Breast epithelium (tissue), 4 donors: ENCODE data around the gene KIAA0319L. TPM values are rescaled to one million over a fixed set of nuclear protein-coding genes. Genes with fewer than 3 reads are reported as not detected.
"Not testable (repeated sequence)": the region's sequence is repeated elsewhere in the genome, so short reads cannot be mapped to it uniquely, and the experiment has no call there.

Experiments used
- DNase-seq, 2 donors: peaks; one replicate each; pipeline ENCODE4 v3.0.0-alpha.2; 2019; ENCODE audit warnings: low spot score in 2 of 2
- H3K27ac ChIP-seq, 2 donors: fragments of 200-600 bp; sonication (generic) in 1 of 2; one replicate each; pipeline ENCODE4 v1.5.1; 2016 to 2019; ENCODE audit warnings: mild to moderate bottlenecking in 1 of 2
- H3K27me3 ChIP-seq, 2 donors: fragments of 200-600 bp; sonication (generic) in 1 of 2; one replicate each; pipeline versions ENCODE4 v1.5.1 to v1.6.0; 2017 to 2019; ENCODE audit warnings: control low read depth in 1 of 2, mild to moderate bottlenecking in 1 of 2
- H3K36me3 ChIP-seq: fragments of 200-600 bp; one replicate; pipeline ENCODE4 v1.5.1; 2019
- H3K4me1 ChIP-seq, 2 donors: fragments of 200-600 bp; sonication (generic); one replicate each; pipeline ENCODE4 v1.5.1; 2016 to 2019; ENCODE audit warnings: control low read depth in 1 of 2
- H3K4me3 ChIP-seq, 3 donors: fragments of 200-600 bp; sonication (generic); 1 replicate in 2 of 3; 2 replicates in 1 of 3; pipeline ENCODE4 v1.5.1; 2016 to 2019; ENCODE audit warnings: mild to moderate bottlenecking in 3 of 3, moderate library complexity in 2 of 3
- H3K9me3 ChIP-seq, 2 donors: fragments of 200-600 bp; sonication (generic) in 1 of 2; one replicate each; pipeline ENCODE4 v1.5.1; 2016 to 2019; ENCODE audit warnings: control low read depth in 1 of 2
- POLR2A ChIP-seq: fragments of 450-650 bp; IDR thresholded peaks from one replicate; pipeline ENCODE4 v1.6.1; 2016; ENCODE audit warnings: antibody characterized with exemption, mild to moderate bottlenecking, moderate library complexity
- POLR2AphosphoS5 ChIP-seq, 3 donors: sonication (generic); formaldehyde crosslinking; IDR thresholded peaks; one replicate each; pipeline ENCODE4 v1.6.1; 2017; ENCODE audit warnings: antibody characterized with exemption in 3 of 3
- intact Hi-C: fragments of 100-400 bp; cut with DNase I; formaldehyde crosslinking; loops from one replicate; pipeline ENCODE4 v1.15.1; 2023; ENCODE audit warnings: low total_unique reads
- total RNA-seq, 3 donors: library from RNA; depleted of rRNA; stranded (reverse); fragments of >200 nt; gene quantifications; one replicate each; pipeline ENCODE4 v1.1.0, GENCODE V29; 2016
- TF ChIP-seq, protein P1 (sequence below), 3 donors: fragments of 450-650 bp; IDR thresholded peaks; one replicate each; pipeline ENCODE4 v1.5.1; 2016 to 2017; ENCODE audit warnings: antibody characterized with exemption in 3 of 3, mild to moderate bottlenecking in 3 of 3, moderate library complexity in 3 of 3

The KIAA0319L gene
- total RNA-seq, 3 donors from 2014 or later = 49.0 to 104 (median 103) TPM

DNA sequence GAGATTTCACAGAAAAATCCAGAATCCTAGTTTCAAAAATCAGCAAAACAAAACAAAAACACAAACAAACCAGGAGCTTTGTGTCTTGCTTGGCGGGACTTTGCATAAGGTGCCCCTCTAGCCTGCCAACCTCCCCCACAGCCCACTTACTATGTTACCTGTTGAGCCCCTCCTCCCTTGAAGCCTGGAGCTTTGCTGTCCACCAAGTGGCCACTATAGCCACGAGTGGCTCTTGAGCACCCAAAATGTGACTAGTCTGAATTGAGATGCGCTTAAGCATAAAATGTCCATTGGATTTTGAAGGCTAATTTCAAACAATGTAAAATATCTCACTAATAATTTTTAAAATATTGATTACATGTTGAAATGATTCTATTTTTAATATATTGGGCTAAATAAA is 28.1 kb upstream of the KIAA0319L start:
- H3K27me3 ChIP-seq = no peaks in the 10 kb centered on the region
- DNase-seq = no peak
- no peak overlapping the region for H3K27ac ChIP-seq
- TF ChIP-seq POLR2A (no peak), POLR2AphosphoS5 (IDR thresholded peaks at IDR 0.05) (no peak)
- TF ChIP-seq, protein P1, sequence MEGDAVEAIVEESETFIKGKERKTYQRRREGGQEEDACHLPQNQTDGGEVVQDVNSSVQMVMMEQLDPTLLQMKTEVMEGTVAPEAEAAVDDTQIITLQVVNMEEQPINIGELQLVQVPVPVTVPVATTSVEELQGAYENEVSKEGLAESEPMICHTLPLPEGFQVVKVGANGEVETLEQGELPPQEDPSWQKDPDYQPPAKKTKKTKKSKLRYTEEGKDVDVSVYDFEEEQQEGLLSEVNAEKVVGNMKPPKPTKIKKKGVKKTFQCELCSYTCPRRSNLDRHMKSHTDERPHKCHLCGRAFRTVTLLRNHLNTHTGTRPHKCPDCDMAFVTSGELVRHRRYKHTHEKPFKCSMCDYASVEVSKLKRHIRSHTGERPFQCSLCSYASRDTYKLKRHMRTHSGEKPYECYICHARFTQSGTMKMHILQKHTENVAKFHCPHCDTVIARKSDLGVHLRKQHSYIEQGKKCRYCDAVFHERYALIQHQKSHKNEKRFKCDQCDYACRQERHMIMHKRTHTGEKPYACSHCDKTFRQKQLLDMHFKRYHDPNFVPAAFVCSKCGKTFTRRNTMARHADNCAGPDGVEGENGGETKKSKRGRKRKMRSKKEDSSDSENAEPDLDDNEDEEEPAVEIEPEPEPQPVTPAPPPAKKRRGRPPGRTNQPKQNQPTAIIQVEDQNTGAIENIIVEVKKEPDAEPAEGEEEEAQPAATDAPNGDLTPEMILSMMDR (IDR thresholded peaks at IDR 0.05) = no peak
- H3K4me1 ChIP-seq = no peaks in the 10 kb centered on the region
- H3K36me3 ChIP-seq = no peaks in the 10 kb centered on the region
- H3K4me3 ChIP-seq = no peak overlapping the region
- intact Hi-C loops = no loop called here
- no peaks in the 10 kb centered on the region for H3K9me3 ChIP-seq

DNA sequence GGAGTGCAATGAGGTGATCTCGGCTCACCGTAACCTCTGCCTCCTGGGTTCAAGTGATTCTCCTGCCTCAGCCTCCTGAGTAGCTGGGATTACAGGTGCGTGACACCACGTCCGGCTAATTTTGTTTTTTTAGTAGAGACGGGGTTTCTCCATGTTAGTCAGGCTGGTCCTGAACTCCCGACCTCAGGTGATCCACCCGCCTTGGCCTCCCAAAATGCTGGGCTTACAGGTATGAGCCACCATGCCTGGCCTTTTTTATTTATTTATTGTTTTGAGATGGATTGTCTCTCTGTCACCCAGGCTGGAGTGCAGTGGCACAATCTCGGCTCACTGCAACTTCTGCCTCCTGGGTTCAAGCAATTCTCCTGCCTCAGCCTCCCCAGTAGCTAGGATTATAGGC is 24.4 kb upstream of the KIAA0319L start:
- H3K27me3 ChIP-seq, H3K36me3 ChIP-seq, H3K4me1 ChIP-seq, DNase-seq, H3K27ac ChIP-seq, H3K4me3 ChIP-seq, intact Hi-C loops, H3K9me3 ChIP-seq: not testable (repeated sequence)

DNA sequence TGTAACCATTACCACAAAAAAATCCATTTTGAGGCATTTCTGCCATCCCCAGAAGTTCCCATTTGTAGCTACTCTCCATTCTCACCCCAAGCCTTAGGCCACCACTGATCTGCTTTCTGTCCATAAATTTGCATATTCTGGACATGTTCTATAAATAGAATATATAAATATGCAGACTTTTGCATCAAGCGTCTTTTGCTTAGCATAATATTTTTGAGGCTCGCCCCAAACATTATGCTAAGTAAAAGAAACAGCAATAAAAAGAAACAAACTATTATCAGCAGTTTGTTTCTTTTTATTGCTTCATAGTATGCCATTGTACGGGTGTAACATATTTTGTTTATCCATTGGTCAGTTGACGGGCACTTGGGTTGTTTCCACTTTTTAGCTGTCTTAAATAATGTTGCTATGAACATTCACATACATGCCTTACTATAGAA is 23.8 kb upstream of the KIAA0319L start:
- intact Hi-C loops = no loop called here
- no peak overlapping the region for H3K27ac ChIP-seq
- TF ChIP-seq, protein P1 (IDR thresholded peaks at IDR 0.05) = no peak
- TF ChIP-seq POLR2A = no peak
- TF ChIP-seq POLR2AphosphoS5 (IDR thresholded peaks at IDR 0.05) = no peak

DNA sequence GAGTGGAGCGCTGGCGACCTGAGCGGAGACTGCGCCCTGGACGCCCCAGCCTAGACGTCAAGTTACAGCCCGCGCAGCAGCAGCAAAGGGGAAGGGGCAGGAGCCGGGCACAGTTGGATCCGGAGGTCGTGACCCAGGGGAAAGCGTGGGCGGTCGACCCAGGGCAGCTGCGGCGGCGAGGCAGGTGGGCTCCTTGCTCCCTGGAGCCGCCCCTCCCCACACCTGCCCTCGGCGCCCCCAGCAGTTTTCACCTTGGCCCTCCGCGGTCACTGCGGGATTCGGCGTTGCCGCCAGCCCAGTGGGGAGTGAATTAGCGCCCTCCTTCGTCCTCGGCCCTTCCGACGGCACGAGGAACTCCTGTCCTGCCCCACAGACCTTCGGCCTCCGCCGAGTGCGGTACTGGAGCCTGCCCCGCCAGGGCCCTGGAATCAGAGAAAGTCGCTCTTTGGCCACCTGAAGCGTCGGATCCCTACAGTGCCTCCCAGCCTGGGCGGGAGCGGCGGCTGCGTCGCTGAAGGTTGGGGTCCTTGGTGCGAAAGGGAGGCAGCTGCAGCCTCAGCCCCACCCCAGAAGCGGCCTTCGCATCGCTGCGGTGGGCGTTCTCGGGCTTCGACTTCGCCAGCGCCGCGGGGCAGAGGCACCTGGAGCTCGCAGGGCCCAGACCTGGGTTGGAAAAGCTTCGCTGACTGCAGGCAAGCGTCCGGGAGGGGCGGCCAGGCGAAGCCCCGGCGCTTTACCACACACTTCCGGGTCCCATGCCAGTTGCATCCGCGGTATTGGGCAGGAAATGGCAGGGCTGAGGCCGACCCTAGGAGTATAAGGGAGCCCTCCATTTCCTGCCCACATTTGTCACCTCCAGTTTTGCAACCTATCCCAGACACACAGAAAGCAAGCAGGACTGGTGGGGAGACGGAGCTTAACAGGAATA is 20.1 kb upstream of the KIAA0319L start:
- Histone ChIP-seq H3K27ac (no peak overlapping the region), H3K36me3 (no peaks in the 10 kb centered on the region), H3K27me3 (no peaks in the 10 kb centered on the region), H3K4me3 (peak overlapping the region; percentile 41 to 66 (median 44)), H3K4me1 (no peaks in the 10 kb centered on the region), H3K9me3 (no peaks in the 10 kb centered on the region)
- no peak for TF ChIP-seq POLR2AphosphoS5 (IDR thresholded peaks at IDR 0.05)
- TF ChIP-seq, protein P1 (IDR thresholded peaks at IDR 0.05) = no peak
- TF ChIP-seq POLR2A = no peak
- intact Hi-C loops = no loop called here
- DNase-seq = peak in 1 of 2 donors; percentile 43

More for the DNA sequence above, 23.8 kb upstream of the KIAA0319L start:
- Histone ChIP-seq H3K4me1 (no peaks in the 10 kb centered on the region), H3K4me3 (no peak overlapping the region), H3K9me3 (no peaks in the 10 kb centered on the region), H3K36me3 (no peaks in the 10 kb centered on the region), H3K27me3 (no peaks in the 10 kb centered on the region)
- no peak for DNase-seq

DNA sequence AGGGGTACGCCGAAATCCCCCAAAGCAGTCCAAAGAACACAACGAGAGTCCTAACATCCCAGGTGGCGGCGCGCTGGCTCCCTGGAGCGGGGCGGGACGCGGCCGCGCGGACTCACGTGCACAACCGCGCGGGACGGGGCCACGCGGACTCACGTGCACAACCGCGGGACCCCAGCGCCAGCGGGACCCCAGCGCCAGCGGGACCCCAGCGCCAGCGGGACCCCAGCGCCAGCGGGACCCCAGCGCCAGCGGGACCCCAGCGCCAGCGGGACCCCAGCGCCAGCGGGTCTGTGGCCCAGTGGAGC is 19.5 kb upstream of the KIAA0319L start:
- intact Hi-C loops, H3K27me3 ChIP-seq, H3K27ac ChIP-seq, H3K4me1 ChIP-seq, DNase-seq, H3K9me3 ChIP-seq, H3K36me3 ChIP-seq: not testable (repeated sequence)
- H3K4me3 ChIP-seq = peak overlapping the region in 2 of 3 donors; percentile 41 to 66

DNA sequence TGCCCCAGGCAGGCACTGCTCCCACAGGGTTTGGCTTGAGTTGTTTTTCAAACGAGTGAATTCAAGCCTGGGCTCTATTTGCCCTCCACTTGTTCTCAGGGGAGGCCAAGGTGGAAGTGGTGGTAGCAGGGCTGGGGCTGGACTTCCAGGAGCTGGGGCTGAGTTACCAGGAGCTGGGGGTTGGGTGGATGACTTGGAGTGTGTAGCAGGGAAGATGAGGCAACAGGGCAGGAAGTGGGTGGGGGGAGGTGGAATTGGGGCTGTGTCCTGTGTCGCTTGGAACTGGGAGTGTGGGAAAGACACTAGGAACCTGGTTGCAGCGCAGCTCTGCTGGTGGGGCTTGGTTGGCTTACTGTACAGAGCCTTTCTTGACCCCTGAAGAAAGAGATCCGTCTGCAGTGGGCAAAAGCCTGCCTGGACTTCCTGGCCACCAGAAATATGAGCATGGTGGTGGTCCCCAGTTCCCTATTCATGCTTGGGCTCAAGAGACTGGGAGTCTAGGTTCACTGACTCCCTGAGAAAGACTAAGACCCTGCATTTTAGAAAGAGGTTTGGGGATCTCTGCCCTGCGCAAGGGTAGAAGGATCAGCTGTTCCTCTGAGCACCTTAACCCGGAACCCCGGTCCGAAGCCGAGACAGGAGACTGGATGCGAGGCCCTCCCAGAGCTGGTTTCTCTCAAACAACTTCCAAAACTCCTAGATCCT is 19.0 kb upstream of the KIAA0319L start:
- Histone ChIP-seq H3K4me3 (peak overlapping the region in 2 of 3 donors; percentile 41 to 66), H3K9me3 (no peaks in the 10 kb centered on the region), H3K36me3 (no peaks in the 10 kb centered on the region), H3K4me1 (no peaks in the 10 kb centered on the region), H3K27me3 (no peaks in the 10 kb centered on the region), H3K27ac (no peak overlapping the region)
- TF ChIP-seq, protein P1 (IDR thresholded peaks at IDR 0.05) = no peak
- no peak for TF ChIP-seq POLR2A
- TF ChIP-seq POLR2AphosphoS5 (IDR thresholded peaks at IDR 0.05) = no peak
- intact Hi-C loops = no loop called here
- no peak for DNase-seq
